ENCODE results near the gene FIBP. TPM values are rescaled to one million over a fixed set of nuclear protein-coding genes. Genes with fewer than 3 reads are reported as not detected.
A peak's percentile ranks its signal among the peaks of the same experiment; 100 is the strongest.

Gene FIBP
- total RNA-seq, 2 donors from 2014 or later = 41.9 to 53.5 TPM

GRCh38 chr11:65891219-65892136 lies 3.2 kb upstream of the FIBP start:
- DNase-seq = no peak
- Histone ChIP-seq H3K4me3 (peak overlapping the region; percentile 66), H3K9ac (ENCODE audit: low read depth in 2 of 2, low read length in 2 of 2) (peak overlapping the region; percentile 87 to 94), H3K9me3 (no peaks in the 10 kb centered on the region), H3K4me1 (peaks cover 5% of the 10 kb centered on the region), H3K27ac (peak overlapping the region; percentile 93), H3K36me3 (no peaks in the 10 kb centered on the region), H3K27me3 (no peaks in the 10 kb centered on the region)
- intact Hi-C loops (cut with DNase I) = no loop called here
- TF ChIP-seq, protein P1, sequence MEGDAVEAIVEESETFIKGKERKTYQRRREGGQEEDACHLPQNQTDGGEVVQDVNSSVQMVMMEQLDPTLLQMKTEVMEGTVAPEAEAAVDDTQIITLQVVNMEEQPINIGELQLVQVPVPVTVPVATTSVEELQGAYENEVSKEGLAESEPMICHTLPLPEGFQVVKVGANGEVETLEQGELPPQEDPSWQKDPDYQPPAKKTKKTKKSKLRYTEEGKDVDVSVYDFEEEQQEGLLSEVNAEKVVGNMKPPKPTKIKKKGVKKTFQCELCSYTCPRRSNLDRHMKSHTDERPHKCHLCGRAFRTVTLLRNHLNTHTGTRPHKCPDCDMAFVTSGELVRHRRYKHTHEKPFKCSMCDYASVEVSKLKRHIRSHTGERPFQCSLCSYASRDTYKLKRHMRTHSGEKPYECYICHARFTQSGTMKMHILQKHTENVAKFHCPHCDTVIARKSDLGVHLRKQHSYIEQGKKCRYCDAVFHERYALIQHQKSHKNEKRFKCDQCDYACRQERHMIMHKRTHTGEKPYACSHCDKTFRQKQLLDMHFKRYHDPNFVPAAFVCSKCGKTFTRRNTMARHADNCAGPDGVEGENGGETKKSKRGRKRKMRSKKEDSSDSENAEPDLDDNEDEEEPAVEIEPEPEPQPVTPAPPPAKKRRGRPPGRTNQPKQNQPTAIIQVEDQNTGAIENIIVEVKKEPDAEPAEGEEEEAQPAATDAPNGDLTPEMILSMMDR (IDR thresholded peaks at IDR 0.05) = peak; percentile 5

DNA sequence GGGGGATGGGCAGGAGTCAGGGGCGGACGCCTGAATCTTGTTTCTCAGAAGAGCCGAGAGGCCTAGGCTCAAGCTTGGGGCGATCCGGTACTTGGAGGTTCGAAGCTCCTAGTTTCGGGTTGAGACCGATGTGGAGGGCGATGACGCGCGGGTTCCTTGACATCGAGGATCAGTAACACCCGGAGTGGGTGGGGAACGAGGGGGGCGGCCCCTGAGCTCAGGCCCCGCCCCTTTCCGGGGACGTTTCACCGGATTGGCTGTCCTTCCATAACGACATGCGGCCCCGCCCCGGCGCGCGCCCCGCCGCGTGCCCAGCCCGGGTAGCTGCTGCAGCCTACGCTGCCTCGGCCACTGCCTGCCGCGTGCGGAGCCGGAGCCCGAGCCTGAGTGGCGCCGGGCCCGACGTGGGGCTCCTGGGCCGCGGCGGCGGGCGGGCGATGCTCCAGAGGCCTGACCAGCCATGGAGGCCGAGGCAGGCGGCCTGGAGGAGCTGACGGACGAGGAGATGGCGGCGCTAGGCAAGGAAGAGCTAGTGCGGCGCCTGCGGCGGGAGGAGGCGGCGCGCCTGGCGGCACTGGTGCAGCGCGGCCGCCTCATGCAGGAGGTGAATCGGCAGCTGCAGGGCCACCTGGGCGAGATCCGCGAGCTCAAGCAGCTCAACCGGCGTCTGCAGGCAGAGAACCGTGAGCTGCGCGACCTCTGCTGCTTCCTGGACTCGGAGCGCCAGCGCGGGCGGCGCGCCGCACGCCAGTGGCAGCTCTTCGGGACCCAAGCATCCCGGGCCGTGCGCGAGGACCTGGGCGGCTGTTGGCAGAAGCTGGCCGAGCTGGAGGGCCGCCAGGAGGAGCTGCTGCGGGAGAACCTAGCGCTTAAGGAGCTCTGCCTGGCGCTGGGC lies 2.3 kb upstream of the FIBP start, which contains the start of gene CCDC85B:
Gene CCDC85B (plus strand): TSS at position 350 of the 895 bp plus-strand sequence. CDS start 111 bp downstream, at position 461.
- Histone ChIP-seq H3K9ac (ENCODE audit: low read depth in 2 of 2, low read length in 2 of 2) (peak within 1 kb of the TSS; percentile 87 to 94), H3K27ac (peak within 1 kb of the TSS; percentile 93), H3K4me1 (peaks cover 5% of the 10 kb centered on the region), H3K4me3 (peak within 1 kb of the TSS; percentile 66), H3K27me3 (no peaks in the 10 kb centered on the region), H3K36me3 (no peaks in the 10 kb centered on the region), H3K9me3 (no peaks in the 10 kb centered on the region)
- TF ChIP-seq, protein P1 (IDR thresholded peaks at IDR 0.05) = no peak
- DNase-seq = peak; percentile 99
- intact Hi-C loops (cut with DNase I) = no loop called here

GRCh38 chr11:65887723-65888162 lies 528 bp downstream of the FIBP start:
- H3K4me3 ChIP-seq = peak overlapping the region; percentile 76
- H3K27me3 ChIP-seq = no peaks in the 10 kb centered on the region
- DNase-seq = no peak
- H3K36me3 ChIP-seq = peaks cover 7% of the 10 kb centered on the region
- peaks cover 5% of the 10 kb centered on the region for H3K4me1 ChIP-seq
- intact Hi-C loops (cut with DNase I) = loop anchor here (5.0 kb wide), 1 partner anchor 100 kb away; no protein-coding TSS in a partner anchor
- H3K9me3 ChIP-seq = no peaks in the 10 kb centered on the region
- H3K9ac ChIP-seq (ENCODE audit: low read depth in 2 of 2, low read length in 2 of 2) = peak overlapping the region; percentile 75 to 91
- TF ChIP-seq, protein P1 (IDR thresholded peaks at IDR 0.05) = no peak
- H3K27ac ChIP-seq = peak overlapping the region; percentile 93

- TF ChIP-seq, protein P1 (IDR thresholded peaks at IDR 0.05) = no peak
- peak overlapping the region; percentile 75 to 91 for H3K9ac ChIP-seq (ENCODE audit: low read depth in 2 of 2, low read length in 2 of 2)
- H3K4me3 ChIP-seq = peak overlapping the region; percentile 76
- H3K9me3 ChIP-seq = no peaks in the 10 kb centered on the region
- H3K27ac ChIP-seq = peak overlapping the region; percentile 93
- peaks cover 5% of the 10 kb centered on the region for H3K4me1 ChIP-seq
- DNase-seq = no peak
- no peaks in the 10 kb centered on the region for H3K27me3 ChIP-seq
- intact Hi-C loops (cut with DNase I) = loop anchor here (5.0 kb wide), 1 partner anchor 100 kb away; no protein-coding TSS in a partner anchor
- peaks cover 7% of the 10 kb centered on the region for H3K36me3 ChIP-seq
These were observed 1.2 kb downstream of the FIBP start for GRCh38 chr11:65886826-65887722.
